Measurements from ENCODE around the gene TENT5C.
A peak's percentile ranks its signal among the peaks of the same experiment; 100 is the strongest.

Gene TENT5C

GRCh38 chr1:117660271-117660965 is 54.6 kb downstream of the TENT5C start:
- H3K4me3 ChIP-seq (ENCODE audit: low read depth, low read length), result no peak overlapping the region
- no peak for DNase-seq (ENCODE audit: low read depth)
- peak; percentile 30; the same call in 1 of the 2 replicates for TF ChIP-seq MAX (IDR thresholded peaks at IDR 0.05; ENCODE audit: low read depth, low read length)
- TF ChIP-seq, protein P1, sequence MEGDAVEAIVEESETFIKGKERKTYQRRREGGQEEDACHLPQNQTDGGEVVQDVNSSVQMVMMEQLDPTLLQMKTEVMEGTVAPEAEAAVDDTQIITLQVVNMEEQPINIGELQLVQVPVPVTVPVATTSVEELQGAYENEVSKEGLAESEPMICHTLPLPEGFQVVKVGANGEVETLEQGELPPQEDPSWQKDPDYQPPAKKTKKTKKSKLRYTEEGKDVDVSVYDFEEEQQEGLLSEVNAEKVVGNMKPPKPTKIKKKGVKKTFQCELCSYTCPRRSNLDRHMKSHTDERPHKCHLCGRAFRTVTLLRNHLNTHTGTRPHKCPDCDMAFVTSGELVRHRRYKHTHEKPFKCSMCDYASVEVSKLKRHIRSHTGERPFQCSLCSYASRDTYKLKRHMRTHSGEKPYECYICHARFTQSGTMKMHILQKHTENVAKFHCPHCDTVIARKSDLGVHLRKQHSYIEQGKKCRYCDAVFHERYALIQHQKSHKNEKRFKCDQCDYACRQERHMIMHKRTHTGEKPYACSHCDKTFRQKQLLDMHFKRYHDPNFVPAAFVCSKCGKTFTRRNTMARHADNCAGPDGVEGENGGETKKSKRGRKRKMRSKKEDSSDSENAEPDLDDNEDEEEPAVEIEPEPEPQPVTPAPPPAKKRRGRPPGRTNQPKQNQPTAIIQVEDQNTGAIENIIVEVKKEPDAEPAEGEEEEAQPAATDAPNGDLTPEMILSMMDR (IDR thresholded peaks at IDR 0.05; ENCODE audit: low read depth, low read length), result no peak

DNA sequence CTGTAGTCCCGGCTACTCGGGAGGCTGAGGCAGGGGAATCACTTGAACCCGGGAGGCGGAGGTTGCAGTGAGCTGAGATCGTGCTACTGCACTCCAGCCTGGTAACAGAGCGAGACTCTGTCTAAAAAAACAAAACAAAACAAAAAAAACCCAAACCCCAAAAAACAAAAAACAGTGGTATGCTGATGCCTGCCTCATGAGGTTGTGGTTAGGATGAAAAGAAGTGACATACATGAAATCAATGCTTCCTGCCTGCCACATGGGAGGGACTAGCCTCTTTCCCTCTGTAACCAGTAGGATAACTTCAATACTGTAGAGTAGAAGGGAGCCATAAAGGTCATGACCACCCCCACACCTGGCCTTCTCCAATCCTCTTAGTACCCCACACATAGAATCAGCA is 55.2 kb downstream of the TENT5C start:
- no peak for DNase-seq (ENCODE audit: low read depth)
- H3K4me3 ChIP-seq (ENCODE audit: low read depth, low read length), result no peak overlapping the region
- TF ChIP-seq MYC (IDR thresholded peaks at IDR 0.05; ENCODE audit: low read depth, low read length), result no peak

DNA sequence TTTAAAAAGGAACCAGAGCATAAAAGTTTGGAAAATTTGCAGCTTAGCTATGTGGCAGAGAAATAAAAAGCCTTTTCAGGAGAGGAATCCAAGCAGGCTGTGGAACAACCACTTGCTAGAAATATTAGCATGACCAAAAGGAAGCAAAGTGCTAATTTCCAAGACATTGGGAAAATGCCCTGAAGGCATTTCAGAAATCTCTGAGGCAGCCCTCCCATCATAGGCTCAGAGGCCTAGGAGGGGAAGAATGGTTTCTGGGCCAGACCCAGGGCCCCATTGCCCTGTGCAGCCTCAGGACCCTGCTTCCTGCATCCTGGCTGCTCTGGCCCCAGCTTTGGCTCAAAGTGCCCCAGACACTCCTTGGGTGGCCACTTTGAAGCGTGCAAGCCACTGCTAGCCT is 56.8 kb downstream of the TENT5C start:
- H3K4me3 ChIP-seq (ENCODE audit: low read depth, low read length), result no peak overlapping the region
- no peak for DNase-seq (ENCODE audit: low read depth)
- TF ChIP-seq MYC (IDR thresholded peaks at IDR 0.05; ENCODE audit: low read depth, low read length) (no peak), MAX (IDR thresholded peaks at IDR 0.05; ENCODE audit: low read depth, low read length) (no peak), POLR2A (IDR thresholded peaks at IDR 0.05; ENCODE audit: extremely low read depth, insufficient read length) (no peak)
- TF ChIP-seq, protein P1 (IDR thresholded peaks at IDR 0.05; ENCODE audit: low read depth, low read length), result no peak

- DNase-seq (ENCODE audit: low read depth), result no peak
- TF ChIP-seq POLR2A (IDR thresholded peaks at IDR 0.05; ENCODE audit: extremely low read depth, insufficient read length) (no peak), MAX (IDR thresholded peaks at IDR 0.05; ENCODE audit: low read depth, low read length) (no peak), MYC (IDR thresholded peaks at IDR 0.05; ENCODE audit: low read depth, low read length) (no peak)
- TF ChIP-seq, protein P1 (IDR thresholded peaks at IDR 0.05; ENCODE audit: low read depth, low read length), result no peak
- no peak overlapping the region for H3K4me3 ChIP-seq (ENCODE audit: low read depth, low read length)
Measured at GRCh38 chr1:117663156-117663902, 57.5 kb downstream of the TENT5C start.

- TF ChIP-seq MAX (IDR thresholded peaks at IDR 0.05; ENCODE audit: low read depth, low read length), result no peak
- TF ChIP-seq MYC (IDR thresholded peaks at IDR 0.05; ENCODE audit: low read depth, low read length), result no peak
- TF ChIP-seq POLR2A (IDR thresholded peaks at IDR 0.05; ENCODE audit: extremely low read depth, insufficient read length), result no peak
- TF ChIP-seq, protein P1 (IDR thresholded peaks at IDR 0.05; ENCODE audit: low read depth, low read length), result no peak
- DNase-seq (ENCODE audit: low read depth), result peak; percentile 69
- no peak overlapping the region for H3K4me3 ChIP-seq (ENCODE audit: low read depth, low read length)
Measured at GRCh38 chr1:117664314-117664713, 58.5 kb downstream of the TENT5C start.

DNA sequence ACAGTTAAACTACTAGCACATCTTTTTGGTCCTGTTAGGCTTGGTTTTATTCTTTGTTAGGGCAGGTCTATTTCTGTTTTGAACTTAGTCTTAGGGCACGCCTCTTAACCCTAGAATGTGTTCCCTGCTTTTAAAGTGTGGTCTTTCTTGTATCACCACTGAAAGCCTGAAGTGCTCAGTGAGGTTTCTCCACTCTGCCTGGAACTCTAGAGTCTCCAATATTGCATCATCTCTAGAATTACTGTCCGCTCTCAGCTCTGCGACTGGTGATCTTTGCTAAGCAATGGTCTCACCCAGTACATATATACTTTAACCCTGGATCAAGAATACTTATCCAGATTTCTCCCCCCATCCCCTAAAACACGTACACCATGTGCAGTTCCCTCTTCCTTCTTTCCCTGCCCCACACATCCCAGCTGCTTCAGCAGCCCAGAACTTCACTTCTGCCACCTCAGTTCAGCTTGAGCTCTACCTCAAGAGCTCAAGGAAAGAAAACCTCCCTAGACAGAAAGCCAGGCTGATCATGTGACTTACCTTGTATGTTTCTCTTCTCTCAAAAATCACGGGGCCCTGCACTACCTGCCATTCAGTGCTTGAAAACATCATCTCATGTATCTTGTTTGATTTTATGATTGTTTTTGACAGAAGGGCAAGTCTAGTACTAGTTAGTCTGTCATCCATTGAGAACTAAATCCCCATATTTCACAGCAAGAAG is 59.9 kb downstream of the TENT5C start:
- DNase-seq (ENCODE audit: low read depth), result peak; percentile 28
- no peak for TF ChIP-seq MAX (IDR thresholded peaks at IDR 0.05; ENCODE audit: low read depth, low read length)
- TF ChIP-seq POLR2A (IDR thresholded peaks at IDR 0.05; ENCODE audit: extremely low read depth, insufficient read length), result no peak
- no peak for TF ChIP-seq MYC (IDR thresholded peaks at IDR 0.05; ENCODE audit: low read depth, low read length)
- TF ChIP-seq, protein P1 (IDR thresholded peaks at IDR 0.05; ENCODE audit: low read depth, low read length), result no peak
- H3K4me3 ChIP-seq (ENCODE audit: low read depth, low read length), result no peak overlapping the region

All from NB4 (cell line).